ENCODE measurements around the gene MYH15. TPM values are rescaled to one million over a fixed set of nuclear protein-coding genes. Genes with fewer than 3 reads are reported as not detected.

The MYH15 gene
- total and polyA plus RNA-seq, 4 donors, result 0.01 to 0.08 (median 0.05) TPM; not detected in 1

DNA sequence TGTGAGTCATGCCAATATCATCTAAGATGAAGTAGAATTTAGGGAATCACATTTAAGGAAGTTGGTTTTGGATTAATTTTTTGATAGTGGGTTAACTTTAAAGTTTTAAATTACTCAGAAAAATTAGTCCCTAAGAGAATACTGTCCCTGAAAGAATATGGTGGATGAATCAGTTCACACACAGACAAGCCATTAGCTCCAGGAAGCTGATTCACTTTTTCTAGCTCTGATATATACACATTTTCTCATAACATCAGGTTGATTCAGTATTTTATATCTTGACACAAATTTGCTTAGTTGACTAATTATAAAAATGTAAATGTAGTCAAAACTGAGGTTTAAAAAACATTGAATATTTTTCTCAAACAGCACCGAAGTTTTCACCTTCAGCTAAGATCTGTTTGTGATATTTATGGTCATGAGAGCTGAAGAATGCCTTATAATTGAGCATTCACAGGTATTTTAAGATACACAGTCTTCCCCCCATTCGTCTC is 55.1 kb downstream of the MYH15 start:
- no peak for DNase-seq (ENCODE audit: low spot score)
- Histone ChIP-seq H3K27me3 (ENCODE audit: control insufficient read depth in 4 of 4, insufficient read depth in 4 of 4, low read length in 3 of 4) (no peaks in the 10 kb centered on the region), H3K4me3 (ENCODE audit: low read depth in 1 of 3, low read length in 3 of 3) (no peak overlapping the region), H3K27ac (ENCODE audit: low read depth in 1 of 2, low read length in 2 of 2) (no peak overlapping the region), H3K36me3 (ENCODE audit: control insufficient read depth in 4 of 4, insufficient read depth in 3 of 4, low read depth in 1 of 4, low read length in 3 of 4) (no peaks in the 10 kb centered on the region), H3K9ac (ENCODE audit: low read depth in 1 of 2, low read length in 2 of 2) (no peak overlapping the region), H3K4me1 (ENCODE audit: control insufficient read depth in 4 of 4, insufficient read depth in 4 of 4, low read length in 3 of 4) (no peaks in the 10 kb centered on the region), H3K9me3 (ENCODE audit: control insufficient read depth in 4 of 4, low read length in 3 of 4) (no peaks in the 10 kb centered on the region)
- 72% methylated on average over 2 of the region's 2 CpGs for WGBS
- TF ChIP-seq, protein P1, sequence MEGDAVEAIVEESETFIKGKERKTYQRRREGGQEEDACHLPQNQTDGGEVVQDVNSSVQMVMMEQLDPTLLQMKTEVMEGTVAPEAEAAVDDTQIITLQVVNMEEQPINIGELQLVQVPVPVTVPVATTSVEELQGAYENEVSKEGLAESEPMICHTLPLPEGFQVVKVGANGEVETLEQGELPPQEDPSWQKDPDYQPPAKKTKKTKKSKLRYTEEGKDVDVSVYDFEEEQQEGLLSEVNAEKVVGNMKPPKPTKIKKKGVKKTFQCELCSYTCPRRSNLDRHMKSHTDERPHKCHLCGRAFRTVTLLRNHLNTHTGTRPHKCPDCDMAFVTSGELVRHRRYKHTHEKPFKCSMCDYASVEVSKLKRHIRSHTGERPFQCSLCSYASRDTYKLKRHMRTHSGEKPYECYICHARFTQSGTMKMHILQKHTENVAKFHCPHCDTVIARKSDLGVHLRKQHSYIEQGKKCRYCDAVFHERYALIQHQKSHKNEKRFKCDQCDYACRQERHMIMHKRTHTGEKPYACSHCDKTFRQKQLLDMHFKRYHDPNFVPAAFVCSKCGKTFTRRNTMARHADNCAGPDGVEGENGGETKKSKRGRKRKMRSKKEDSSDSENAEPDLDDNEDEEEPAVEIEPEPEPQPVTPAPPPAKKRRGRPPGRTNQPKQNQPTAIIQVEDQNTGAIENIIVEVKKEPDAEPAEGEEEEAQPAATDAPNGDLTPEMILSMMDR (IDR thresholded peaks at IDR 0.05; ENCODE audit: low read depth, low read length, missing input control), result no peak
- TF ChIP-seq GABPA (IDR thresholded peaks at IDR 0.05 in 1 of 2, conservative IDR thresholded peaks at IDR 0.05 in 1 of 2) (no peak), HNF4G (IDR thresholded peaks at IDR 0.05) (no peak), YY1 (IDR thresholded peaks at IDR 0.05) (no peak), NR2F2 (IDR thresholded peaks at IDR 0.05) (no peak), FOXA2 (IDR thresholded peaks at IDR 0.05) (no peak), TAF1 (conservative IDR thresholded peaks at IDR 0.05) (no peak), FOXA1 (IDR thresholded peaks at IDR 0.05) (no peak), RAD21 (IDR thresholded peaks at IDR 0.05) (no peak), EGR1 (IDR thresholded peaks at IDR 0.05; ENCODE audit: low read depth in 2 of 2) (no peak), RXRA (IDR thresholded peaks at IDR 0.05) (no peak), HNF4A (conservative IDR thresholded peaks at IDR 0.05) (no peak), SP1 (IDR thresholded peaks at IDR 0.05) (no peak), JUND (IDR thresholded peaks at IDR 0.05) (no peak)
- TF ChIP-seq, protein P2, sequence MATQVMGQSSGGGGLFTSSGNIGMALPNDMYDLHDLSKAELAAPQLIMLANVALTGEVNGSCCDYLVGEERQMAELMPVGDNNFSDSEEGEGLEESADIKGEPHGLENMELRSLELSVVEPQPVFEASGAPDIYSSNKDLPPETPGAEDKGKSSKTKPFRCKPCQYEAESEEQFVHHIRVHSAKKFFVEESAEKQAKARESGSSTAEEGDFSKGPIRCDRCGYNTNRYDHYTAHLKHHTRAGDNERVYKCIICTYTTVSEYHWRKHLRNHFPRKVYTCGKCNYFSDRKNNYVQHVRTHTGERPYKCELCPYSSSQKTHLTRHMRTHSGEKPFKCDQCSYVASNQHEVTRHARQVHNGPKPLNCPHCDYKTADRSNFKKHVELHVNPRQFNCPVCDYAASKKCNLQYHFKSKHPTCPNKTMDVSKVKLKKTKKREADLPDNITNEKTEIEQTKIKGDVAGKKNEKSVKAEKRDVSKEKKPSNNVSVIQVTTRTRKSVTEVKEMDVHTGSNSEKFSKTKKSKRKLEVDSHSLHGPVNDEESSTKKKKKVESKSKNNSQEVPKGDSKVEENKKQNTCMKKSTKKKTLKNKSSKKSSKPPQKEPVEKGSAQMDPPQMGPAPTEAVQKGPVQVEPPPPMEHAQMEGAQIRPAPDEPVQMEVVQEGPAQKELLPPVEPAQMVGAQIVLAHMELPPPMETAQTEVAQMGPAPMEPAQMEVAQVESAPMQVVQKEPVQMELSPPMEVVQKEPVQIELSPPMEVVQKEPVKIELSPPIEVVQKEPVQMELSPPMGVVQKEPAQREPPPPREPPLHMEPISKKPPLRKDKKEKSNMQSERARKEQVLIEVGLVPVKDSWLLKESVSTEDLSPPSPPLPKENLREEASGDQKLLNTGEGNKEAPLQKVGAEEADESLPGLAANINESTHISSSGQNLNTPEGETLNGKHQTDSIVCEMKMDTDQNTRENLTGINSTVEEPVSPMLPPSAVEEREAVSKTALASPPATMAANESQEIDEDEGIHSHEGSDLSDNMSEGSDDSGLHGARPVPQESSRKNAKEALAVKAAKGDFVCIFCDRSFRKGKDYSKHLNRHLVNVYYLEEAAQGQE (IDR thresholded peaks at IDR 0.05), result no peak
- TF ChIP-seq, protein P3, sequence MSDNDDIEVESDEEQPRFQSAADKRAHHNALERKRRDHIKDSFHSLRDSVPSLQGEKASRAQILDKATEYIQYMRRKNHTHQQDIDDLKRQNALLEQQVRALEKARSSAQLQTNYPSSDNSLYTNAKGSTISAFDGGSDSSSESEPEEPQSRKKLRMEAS (IDR thresholded peaks at IDR 0.05), result no peak
- TF ChIP-seq, protein P4, sequence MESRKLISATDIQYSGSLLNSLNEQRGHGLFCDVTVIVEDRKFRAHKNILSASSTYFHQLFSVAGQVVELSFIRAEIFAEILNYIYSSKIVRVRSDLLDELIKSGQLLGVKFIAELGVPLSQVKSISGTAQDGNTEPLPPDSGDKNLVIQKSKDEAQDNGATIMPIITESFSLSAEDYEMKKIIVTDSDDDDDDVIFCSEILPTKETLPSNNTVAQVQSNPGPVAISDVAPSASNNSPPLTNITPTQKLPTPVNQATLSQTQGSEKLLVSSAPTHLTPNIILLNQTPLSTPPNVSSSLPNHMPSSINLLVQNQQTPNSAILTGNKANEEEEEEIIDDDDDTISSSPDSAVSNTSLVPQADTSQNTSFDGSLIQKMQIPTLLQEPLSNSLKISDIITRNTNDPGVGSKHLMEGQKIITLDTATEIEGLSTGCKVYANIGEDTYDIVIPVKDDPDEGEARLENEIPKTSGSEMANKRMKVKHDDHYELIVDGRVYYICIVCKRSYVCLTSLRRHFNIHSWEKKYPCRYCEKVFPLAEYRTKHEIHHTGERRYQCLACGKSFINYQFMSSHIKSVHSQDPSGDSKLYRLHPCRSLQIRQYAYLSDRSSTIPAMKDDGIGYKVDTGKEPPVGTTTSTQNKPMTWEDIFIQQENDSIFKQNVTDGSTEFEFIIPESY (IDR thresholded peaks at IDR 0.05), result no peak
- TF ChIP-seq, protein P5, sequence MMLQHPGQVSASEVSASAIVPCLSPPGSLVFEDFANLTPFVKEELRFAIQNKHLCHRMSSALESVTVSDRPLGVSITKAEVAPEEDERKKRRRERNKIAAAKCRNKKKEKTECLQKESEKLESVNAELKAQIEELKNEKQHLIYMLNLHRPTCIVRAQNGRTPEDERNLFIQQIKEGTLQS (IDR thresholded peaks at IDR 0.05), result no peak

Measured in liver (tissue), 9 donors.